ENCODE measurements around the gene PGD.

DNA sequence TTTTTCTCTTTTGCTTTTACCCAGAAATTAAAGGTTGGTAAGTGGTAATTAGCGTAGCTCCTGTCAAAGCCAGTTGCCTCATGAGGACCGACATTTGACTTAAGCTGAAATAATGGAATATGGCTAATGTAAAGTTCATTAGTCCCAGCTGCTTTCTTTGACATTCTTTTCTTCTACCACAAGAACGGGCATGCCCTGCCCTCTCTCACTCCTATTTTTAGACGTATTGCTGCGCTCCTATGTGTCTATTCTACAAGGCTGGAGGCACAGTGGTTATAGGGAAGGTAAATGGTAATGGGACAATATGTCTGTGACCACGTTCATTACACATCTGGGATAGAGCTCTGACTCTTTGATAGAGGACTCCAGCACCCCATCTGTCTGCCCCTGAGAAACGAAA lies 57.8 kb downstream of the PGD start:
- TF ChIP-seq, protein P1, sequence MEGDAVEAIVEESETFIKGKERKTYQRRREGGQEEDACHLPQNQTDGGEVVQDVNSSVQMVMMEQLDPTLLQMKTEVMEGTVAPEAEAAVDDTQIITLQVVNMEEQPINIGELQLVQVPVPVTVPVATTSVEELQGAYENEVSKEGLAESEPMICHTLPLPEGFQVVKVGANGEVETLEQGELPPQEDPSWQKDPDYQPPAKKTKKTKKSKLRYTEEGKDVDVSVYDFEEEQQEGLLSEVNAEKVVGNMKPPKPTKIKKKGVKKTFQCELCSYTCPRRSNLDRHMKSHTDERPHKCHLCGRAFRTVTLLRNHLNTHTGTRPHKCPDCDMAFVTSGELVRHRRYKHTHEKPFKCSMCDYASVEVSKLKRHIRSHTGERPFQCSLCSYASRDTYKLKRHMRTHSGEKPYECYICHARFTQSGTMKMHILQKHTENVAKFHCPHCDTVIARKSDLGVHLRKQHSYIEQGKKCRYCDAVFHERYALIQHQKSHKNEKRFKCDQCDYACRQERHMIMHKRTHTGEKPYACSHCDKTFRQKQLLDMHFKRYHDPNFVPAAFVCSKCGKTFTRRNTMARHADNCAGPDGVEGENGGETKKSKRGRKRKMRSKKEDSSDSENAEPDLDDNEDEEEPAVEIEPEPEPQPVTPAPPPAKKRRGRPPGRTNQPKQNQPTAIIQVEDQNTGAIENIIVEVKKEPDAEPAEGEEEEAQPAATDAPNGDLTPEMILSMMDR (IDR thresholded peaks at IDR 0.05; ENCODE audit: insufficient read depth, low read length, poor library complexity, severe bottlenecking), result no peak
- no peak for TF ChIP-seq EZH2phosphoT487 (conservative IDR thresholded peaks at IDR 0.05; ENCODE audit: low read length)

Data from SU-DHL-6 (cell line).